Neuron (in vitro differentiated cells): ENCODE measurements around the gene LILRB5.
"Not testable (repeated sequence)": the region's sequence is repeated elsewhere in the genome, so short reads cannot be mapped to it uniquely, and the experiment has no call there.

Source experiments
- H2AFZ ChIP-seq: one replicate; pipeline ENCODE4 v1.6.1; 2013; ENCODE audit warnings: low read depth, mild to moderate bottlenecking, inconsistent platforms, low read length, moderate library complexity
- H3K27me3 ChIP-seq: one replicate; pipeline ENCODE4 v1.6.1; 2013; ENCODE audit warnings: low read length; ENCODE audit not compliant: insufficient read depth
- H3K36me3 ChIP-seq: one replicate; pipeline ENCODE4 v1.6.1; 2013; ENCODE audit warnings: low read length; ENCODE audit not compliant: insufficient read depth
- H3K4me1 ChIP-seq: one replicate; pipeline ENCODE4 v1.6.1; 2013; ENCODE audit warnings: low read length; ENCODE audit not compliant: insufficient read depth
- H3K4me3 ChIP-seq: 2 replicates; pipeline ENCODE4 v1.5.1; 2013; ENCODE audit warnings: mild to moderate bottlenecking, low read length, moderate library complexity
- H3K9me3 ChIP-seq: one replicate; pipeline ENCODE4 v1.6.1; 2013; ENCODE audit warnings: low read length

Gene LILRB5

GRCh38 chr19:54281729-54282075, 24.6 kb upstream of the LILRB5 start:
- H3K9me3 ChIP-seq, H3K4me1 ChIP-seq, H3K4me3 ChIP-seq, H3K36me3 ChIP-seq, H3K27me3 ChIP-seq, H2AFZ ChIP-seq: not testable (repeated sequence)

GRCh38 chr19:54281007-54281728, 24.1 kb upstream of the LILRB5 start, which contains the start of gene LILRB2:
TSS of gene LILRB2 (minus strand) at chr19:54281110. CDS start at chr19:54280496, 614 bp downstream.
- H3K36me3 ChIP-seq: no peaks in the 10 kb centered on the region
- no peak within 1 kb of the TSS for H3K4me3 ChIP-seq
- H3K4me1 ChIP-seq: no peaks in the 10 kb centered on the region
- H3K9me3 ChIP-seq: no peaks in the 10 kb centered on the region
- H3K27me3 ChIP-seq: peaks cover 9% of the 10 kb centered on the region
- H2AFZ ChIP-seq: no peak within 1 kb of the TSS

- H3K36me3 ChIP-seq, H3K4me1 ChIP-seq, H3K4me3 ChIP-seq, H3K27me3 ChIP-seq, H2AFZ ChIP-seq, H3K9me3 ChIP-seq: not testable (repeated sequence)
Observed at GRCh38 chr19:54280441-54280840, 23.4 kb upstream of the LILRB5 start.

GRCh38 chr19:54280025-54280424, 23.0 kb upstream of the LILRB5 start:
- H3K36me3 ChIP-seq: not testable (repeated sequence)

GRCh38 chr19:54279406-54279962, 22.4 kb upstream of the LILRB5 start:
- peaks cover 9% of the 10 kb centered on the region for H3K27me3 ChIP-seq
- no peak overlapping the region for H3K4me3 ChIP-seq
- no peak overlapping the region for H2AFZ ChIP-seq
- H3K4me1 ChIP-seq: no peaks in the 10 kb centered on the region
- no peaks in the 10 kb centered on the region for H3K36me3 ChIP-seq
- no peaks in the 10 kb centered on the region for H3K9me3 ChIP-seq

More at GRCh38 chr19:54280025-54280424, 23.0 kb upstream of the LILRB5 start:
- H3K9me3 ChIP-seq, H2AFZ ChIP-seq, H3K27me3 ChIP-seq, H3K4me3 ChIP-seq, H3K4me1 ChIP-seq: not testable (repeated sequence)

GRCh38 chr19:54278571-54279195, 21.6 kb upstream of the LILRB5 start:
- H3K4me3 ChIP-seq, H3K4me1 ChIP-seq, H3K36me3 ChIP-seq, H2AFZ ChIP-seq, H3K9me3 ChIP-seq: not testable (repeated sequence)
- H3K27me3 ChIP-seq: peaks cover 11% of the 10 kb centered on the region

GRCh38 chr19:54278056-54278455, 21.0 kb upstream of the LILRB5 start:
- H3K9me3 ChIP-seq, H3K4me1 ChIP-seq, H2AFZ ChIP-seq, H3K4me3 ChIP-seq, H3K36me3 ChIP-seq: not testable (repeated sequence)
- H3K27me3 ChIP-seq: peaks cover 11% of the 10 kb centered on the region

GRCh38 chr19:54277111-54277615, 20.1 kb upstream of the LILRB5 start:
- not testable (repeated sequence) for H3K4me3 ChIP-seq, H3K36me3 ChIP-seq, H3K4me1 ChIP-seq, H3K9me3 ChIP-seq, H2AFZ ChIP-seq
- H3K27me3 ChIP-seq: peaks cover 11% of the 10 kb centered on the region

GRCh38 chr19:54275951-54276350, 18.9 kb upstream of the LILRB5 start:
- Histone ChIP-seq H3K4me1 (no peaks in the 10 kb centered on the region), H3K4me3 (no peak overlapping the region), H3K27me3 (peaks cover 11% of the 10 kb centered on the region), H3K9me3 (no peaks in the 10 kb centered on the region), H2AFZ (no peak overlapping the region), H3K36me3 (no peaks in the 10 kb centered on the region)

- H3K9me3 ChIP-seq, H2AFZ ChIP-seq, H3K27me3 ChIP-seq, H3K36me3 ChIP-seq, H3K4me3 ChIP-seq, H3K4me1 ChIP-seq: not testable (repeated sequence)
Observed at GRCh38 chr19:54274516-54274915, 17.4 kb upstream of the LILRB5 start.

- no peaks in the 10 kb centered on the region for H3K4me1 ChIP-seq
- no peaks in the 10 kb centered on the region for H3K36me3 ChIP-seq
- peaks cover 9% of the 10 kb centered on the region for H3K27me3 ChIP-seq
- H3K9me3 ChIP-seq: no peaks in the 10 kb centered on the region
- H3K4me3 ChIP-seq: no peak overlapping the region
- H2AFZ ChIP-seq: no peak overlapping the region
Observed at GRCh38 chr19:54273821-54274220, 16.7 kb upstream of the LILRB5 start.

GRCh38 chr19:54272181-54272580, 15.1 kb upstream of the LILRB5 start:
- H3K9me3 ChIP-seq, H2AFZ ChIP-seq, H3K4me3 ChIP-seq, H3K4me1 ChIP-seq, H3K36me3 ChIP-seq, H3K27me3 ChIP-seq: not testable (repeated sequence)

GRCh38 chr19:54271587-54271986, 14.5 kb upstream of the LILRB5 start:
- not testable (repeated sequence) for H3K36me3 ChIP-seq, H3K4me3 ChIP-seq, H3K27me3 ChIP-seq, H3K9me3 ChIP-seq, H2AFZ ChIP-seq, H3K4me1 ChIP-seq
